Esophagus (tissue), 2 donors: ENCODE results near the gene RGS2. TPM values are rescaled to one million over a fixed set of nuclear protein-coding genes. Genes with fewer than 3 reads are reported as not detected.

Experiments used
- H3K27ac ChIP-seq, 2 donors: one replicate each; pipeline ENCODE4 v1.5.1; 2013; ENCODE audit warnings: low read depth in 2 of 2, mild to moderate bottlenecking in 2 of 2, inconsistent platforms in 1 of 2, low read length in 1 of 2, moderate library complexity in 1 of 2
- H3K27me3 ChIP-seq, 2 donors: one replicate each; pipeline ENCODE4 v1.6.1; 2013; ENCODE audit warnings: low read length in 2 of 2, control low read depth in 1 of 2, mild to moderate bottlenecking in 1 of 2; ENCODE audit not compliant: insufficient read depth in 2 of 2, control insufficient read depth in 1 of 2
- H3K36me3 ChIP-seq, 2 donors: one replicate each; pipeline ENCODE4 v1.6.1; 2013; ENCODE audit warnings: low read length in 1 of 2; ENCODE audit not compliant: control insufficient read depth in 2 of 2, insufficient read depth in 2 of 2
- H3K4me1 ChIP-seq, 2 donors: one replicate each; pipeline ENCODE4 v1.6.1; 2013; ENCODE audit warnings: low read length in 1 of 2; ENCODE audit not compliant: control insufficient read depth in 2 of 2, insufficient read depth in 2 of 2
- H3K4me3 ChIP-seq, 2 donors: one replicate each; pipeline ENCODE4 v1.5.1; 2013; ENCODE audit warnings: low read length in 2 of 2, mild to moderate bottlenecking in 2 of 2, low read depth in 1 of 2, moderate library complexity in 1 of 2
- H3K9me3 ChIP-seq, 2 donors: one replicate each; pipeline ENCODE4 v1.6.1; 2013; ENCODE audit warnings: mild to moderate bottlenecking in 2 of 2, low read depth in 1 of 2, low read length in 1 of 2, moderate library complexity in 1 of 2; ENCODE audit not compliant: control insufficient read depth in 2 of 2, insufficient read depth in 1 of 2
- WGBS, 2 donors: extraction: QIAGEN DNeasy Blood & Tissue Kit; methylation state at CpG; one replicate each; pipeline ENCODE4 v1.1.7; 2013; 5-methylcytosine and 5-hydroxymethylcytosine counted together
- polyA plus RNA-seq, 2 donors: library from polyadenylated mRNA; stranded (reverse); fragments of 200-250 nt; gene quantifications; one replicate each; pipeline ENCODE4 v1.2.3, GENCODE V29; 2013
- donor health status: healthy with polysubstance abuse.
- donor health status: Bipolar disorder and iron deficiency.

The RGS2 gene
- polyA plus RNA-seq, 2 donors: 31.4 to 52.5 TPM

GRCh38 chr1:192807211-192808162 lies 1.4 kb upstream of the RGS2 start:
- Histone ChIP-seq H3K9me3 (no peaks in the 10 kb centered on the region), H3K27ac (peak overlapping the region; percentile 83 to 87), H3K4me1 (peaks cover 0 to 3% of the 10 kb centered on the region in 2 donors), H3K36me3 (peaks cover 0 to 7% of the 10 kb centered on the region in 2 donors), H3K27me3 (no peaks in the 10 kb centered on the region), H3K4me3 (peak overlapping the region in 1 of 2 donors; percentile 61)
- WGBS, 2 donors: 19 to 20% methylated on average over 9 of the region's 9 CpGs

GRCh38 chr1:192808163-192808517 lies 699 bp upstream of the RGS2 start:
- Histone ChIP-seq H3K9me3 (no peaks in the 10 kb centered on the region), H3K36me3 (peaks cover 0 to 7% of the 10 kb centered on the region in 2 donors), H3K4me1 (peaks cover 0 to 3% of the 10 kb centered on the region in 2 donors), H3K4me3 (peak overlapping the region; percentile 61 to 81), H3K27ac (peak overlapping the region; percentile 83 to 87), H3K27me3 (no peaks in the 10 kb centered on the region)
- 1 to 3% methylated on average over 8 of the region's 8 CpGs for WGBS, 2 donors

- no peaks in the 10 kb centered on the region for H3K9me3 ChIP-seq
- H3K4me1 ChIP-seq: peaks cover 0 to 3% of the 10 kb centered on the region in 2 donors
- no peaks in the 10 kb centered on the region for H3K27me3 ChIP-seq
- peak overlapping the region; percentile 61 to 81 for H3K4me3 ChIP-seq
- H3K27ac ChIP-seq: peak overlapping the region; percentile 80 to 83
- 20 to 24% methylated on average over 25 of the region's 25 CpGs for WGBS, 2 donors
- peaks cover 0 to 7% of the 10 kb centered on the region in 2 donors for H3K36me3 ChIP-seq
These were observed 741 bp downstream of the RGS2 start for GRCh38 chr1:192809307-192810252.

DNA sequence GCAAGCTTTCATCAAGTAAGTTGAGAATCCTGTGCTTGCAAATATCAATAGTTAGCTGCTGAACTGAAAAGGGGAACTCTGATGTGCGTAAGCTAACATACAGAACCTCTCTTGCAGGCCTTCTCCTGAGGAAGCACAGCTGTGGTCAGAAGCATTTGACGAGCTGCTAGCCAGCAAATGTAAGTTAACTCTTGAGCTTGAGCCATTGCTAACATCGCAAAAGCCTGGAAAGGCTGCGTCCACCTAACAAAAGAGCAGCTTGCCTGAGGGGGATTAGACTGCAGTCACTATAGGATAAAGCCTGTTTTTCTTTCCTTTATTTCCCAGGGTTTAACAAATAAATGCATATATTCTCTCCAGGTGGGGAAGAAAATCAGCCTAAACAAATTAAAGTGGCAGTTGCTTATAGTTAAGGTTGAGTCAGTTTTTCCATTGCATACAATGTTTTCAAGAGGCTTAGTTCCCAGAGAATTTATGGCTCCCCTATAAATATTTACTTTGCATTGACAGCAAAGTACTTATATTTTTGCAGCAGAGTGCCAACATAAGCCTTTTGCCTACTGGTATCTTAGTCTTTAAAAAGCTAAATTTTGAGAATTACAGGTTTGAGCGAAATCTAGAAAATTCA lies 1.5 kb downstream of the RGS2 start:
- Histone ChIP-seq H3K9me3 (no peaks in the 10 kb centered on the region), H3K36me3 (peaks cover 0 to 7% of the 10 kb centered on the region in 2 donors), H3K27ac (peak overlapping the region in 1 of 2 donors; percentile 45), H3K4me1 (peaks cover 0 to 3% of the 10 kb centered on the region in 2 donors), H3K4me3 (peak overlapping the region; percentile 31 to 61), H3K27me3 (no peaks in the 10 kb centered on the region)
- 54 to 71% methylated on average over 5 of the region's 5 CpGs for WGBS, 2 donors

DNA sequence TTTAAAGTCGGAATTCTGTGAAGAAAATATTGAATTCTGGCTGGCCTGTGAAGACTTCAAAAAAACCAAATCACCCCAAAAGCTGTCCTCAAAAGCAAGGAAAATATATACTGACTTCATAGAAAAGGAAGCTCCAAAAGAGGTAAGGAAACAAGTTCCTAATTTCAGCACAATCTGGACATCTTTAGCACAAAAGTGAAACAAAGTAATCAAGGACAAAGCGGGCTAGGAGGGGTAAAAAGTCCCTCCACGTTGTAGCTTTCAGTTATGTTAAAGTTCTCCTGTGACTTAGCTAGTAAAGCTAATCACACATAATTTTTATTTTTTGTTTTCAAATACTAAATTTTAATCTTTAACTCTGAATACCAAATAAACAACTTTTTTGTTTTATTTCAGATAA lies 2.2 kb downstream of the RGS2 start:
- peak overlapping the region in 1 of 2 donors; percentile 61 for H3K4me3 ChIP-seq
- no peaks in the 10 kb centered on the region for H3K27me3 ChIP-seq
- peaks cover 0 to 3% of the 10 kb centered on the region in 2 donors for H3K4me1 ChIP-seq
- no peaks in the 10 kb centered on the region for H3K9me3 ChIP-seq
- H3K27ac ChIP-seq: no peak overlapping the region
- 74 to 79% methylated on average over 3 of the region's 3 CpGs for WGBS, 2 donors
- H3K36me3 ChIP-seq: peaks cover 0 to 7% of the 10 kb centered on the region in 2 donors

GRCh38 chr1:192811594-192812239 lies 2.9 kb downstream of the RGS2 start:
- Histone ChIP-seq H3K4me1 (peaks cover 0 to 3% of the 10 kb centered on the region in 2 donors), H3K9me3 (no peaks in the 10 kb centered on the region), H3K27ac (peak overlapping the region in 1 of 2 donors; percentile 16), H3K27me3 (no peaks in the 10 kb centered on the region), H3K36me3 (peaks cover 0 to 7% of the 10 kb centered on the region in 2 donors), H3K4me3 (peak overlapping the region; percentile 5 to 61)
- WGBS, 2 donors: 69 to 78% methylated on average over 6 of the region's 6 CpGs

DNA sequence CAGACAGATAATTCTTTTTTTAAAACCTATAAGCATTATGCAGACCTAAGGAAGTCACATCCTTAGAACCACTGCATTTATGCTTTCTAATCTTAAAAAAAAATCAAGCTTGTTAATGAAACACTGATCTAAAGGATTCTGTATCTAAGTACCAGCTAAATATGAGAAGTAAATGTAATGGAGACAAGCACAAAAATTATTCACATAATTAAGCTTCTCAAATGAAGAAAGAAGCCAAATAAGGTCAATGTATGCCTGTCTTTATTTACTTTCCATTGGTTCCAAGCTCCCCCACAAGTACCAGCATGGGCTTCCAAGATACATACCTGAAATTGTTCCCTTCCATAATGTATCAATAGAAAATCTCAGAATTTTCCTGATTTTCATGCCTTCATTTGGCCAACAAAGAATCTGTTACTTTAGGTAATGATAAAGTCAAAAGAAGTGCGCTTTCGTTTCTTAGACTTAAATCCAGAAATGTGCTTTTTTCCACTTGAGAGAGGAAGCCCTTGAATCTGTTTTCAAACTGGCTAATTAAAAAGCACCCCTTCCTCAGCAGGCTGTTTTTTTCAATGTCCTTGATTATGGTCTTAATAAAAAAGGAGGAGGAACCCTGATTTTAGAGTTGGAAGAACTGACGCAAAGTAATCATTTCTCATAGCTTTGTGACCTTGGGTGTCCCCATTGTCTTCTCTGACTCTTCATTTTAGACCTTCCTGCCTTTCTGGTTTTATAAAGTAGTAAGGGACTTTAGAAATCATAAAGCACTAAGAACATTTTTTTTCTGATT lies 3.8 kb downstream of the RGS2 start:
- H3K27ac ChIP-seq: no peak overlapping the region
- no peaks in the 10 kb centered on the region for H3K9me3 ChIP-seq
- WGBS, 2 donors: 93 to 94% methylated on average over 3 of the region's 3 CpGs
- H3K4me1 ChIP-seq: peaks cover 0 to 3% of the 10 kb centered on the region in 2 donors
- H3K4me3 ChIP-seq: no peak overlapping the region
- peaks cover 0 to 7% of the 10 kb centered on the region in 2 donors for H3K36me3 ChIP-seq
- no peaks in the 10 kb centered on the region for H3K27me3 ChIP-seq

- H3K36me3 ChIP-seq: peaks cover 0 to 7% of the 10 kb centered on the region in 2 donors
- no peak overlapping the region for H3K27ac ChIP-seq
- H3K27me3 ChIP-seq: no peaks in the 10 kb centered on the region
- WGBS, 2 donors: 73 to 86% methylated on average over 1 of the region's 1 CpG
- no peaks in the 10 kb centered on the region for H3K4me1 ChIP-seq
- no peaks in the 10 kb centered on the region for H3K9me3 ChIP-seq
- H3K4me3 ChIP-seq: no peak overlapping the region
These were observed 6.0 kb downstream of the RGS2 start for GRCh38 chr1:192814805-192815204.
